GM23338 (cell line): ENCODE measurements around the gene SIM1. TPM values are rescaled to one million over a fixed set of nuclear protein-coding genes. Genes with fewer than 3 reads are reported as not detected.

Source experiments
- ATAC-seq: fragments of 200-7000 bp; cut with Tn5 transposase; 3 replicates; pipeline ENCODE4 v1.9.1; 2020
- DNase-seq: peaks from one replicate; pipeline ENCODE4 v3.0.0-alpha.2; 2015; ENCODE audit warnings: low spot score
- H2AFZ ChIP-seq: fragments of 200-600 bp; sonication (generic); 2 replicates; pipeline ENCODE4 v1.8.0; 2016; ENCODE audit warnings: antibody characterized with exemption, mild to moderate bottlenecking, moderate library complexity
- H3F3A ChIP-seq: fragments of 200-600 bp; sonication (generic); replicated peaks from 2 replicates; pipeline ENCODE4 v1.8.0; 2017; ENCODE audit warnings: antibody characterized with exemption, mixed run types, low read depth
- H3K27ac ChIP-seq: fragments of 200-600 bp; sonication (generic); 2 replicates; pipeline ENCODE4 v1.6.1; 2016; ENCODE audit warnings: low read depth
- H3K27me3 ChIP-seq: fragments of 200-600 bp; sonication (generic); 2 replicates; pipeline ENCODE4 v1.8.0; 2016; ENCODE audit warnings: mild to moderate bottlenecking, mixed run types, moderate library complexity; ENCODE audit not compliant: insufficient read depth
- H3K36me3 ChIP-seq: fragments of 200-600 bp; sonication (generic); 2 replicates; pipeline ENCODE4 v1.8.0; 2016; ENCODE audit warnings: mild to moderate bottlenecking; ENCODE audit not compliant: insufficient read depth
- H3K4me1 ChIP-seq: fragments of 200-600 bp; sonication (generic); 2 replicates; pipeline ENCODE4 v1.8.0; 2016; ENCODE audit warnings: mild to moderate bottlenecking, moderate library complexity; ENCODE audit not compliant: insufficient read depth
- H3K4me2 ChIP-seq: fragments of 200-600 bp; sonication (generic); 2 replicates; pipeline ENCODE4 v1.7.1; 2017; ENCODE audit warnings: mixed run types
- H3K4me3 ChIP-seq: fragments of 200-600 bp; sonication (generic); 2 replicates; pipeline ENCODE4 v1.6.1; 2016; ENCODE audit warnings: mixed run types
- H3K79me2 ChIP-seq: fragments of 200-600 bp; sonication (generic); replicated peaks from 2 replicates; pipeline ENCODE4 v1.8.0; 2017; ENCODE audit warnings: mild to moderate bottlenecking; ENCODE audit not compliant: insufficient read depth
- H3K9me2 ChIP-seq: fragments of 200-600 bp; sonication (generic); 2 replicates; pipeline ENCODE4 v1.8.0; 2017; ENCODE audit not compliant: insufficient read depth
- H4K20me1 ChIP-seq: fragments of 200-600 bp; sonication (generic); replicated peaks from 2 replicates; pipeline ENCODE4 v1.8.0; 2017; ENCODE audit warnings: mild to moderate bottlenecking; ENCODE audit not compliant: insufficient read depth
- H3K27ac Mint-ChIP-seq: 2 replicates; pipeline ENCODE4 v1.8.0; 2020; ENCODE audit warnings: inconsistent platforms, mild to moderate bottlenecking, moderate library complexity, mixed read lengths
- H3K27me3 Mint-ChIP-seq: 3 replicates; pipeline ENCODE4 v1.8.0; 2022; ENCODE audit warnings: low read depth, mild to moderate bottlenecking, moderate library complexity, mixed read lengths, inconsistent platforms; ENCODE audit not compliant: insufficient read depth, poor library complexity
- H3K36me3 Mint-ChIP-seq: 3 replicates; pipeline ENCODE4 v1.8.0; 2021; ENCODE audit warnings: low read depth, mild to moderate bottlenecking, inconsistent platforms, moderate library complexity, mixed read lengths
- H3K4me1 Mint-ChIP-seq: 3 replicates; pipeline ENCODE4 v1.8.0; 2020; ENCODE audit warnings: mild to moderate bottlenecking, inconsistent platforms, mixed read lengths
- H3K4me3 Mint-ChIP-seq: 3 replicates; pipeline ENCODE4 v1.8.0; 2021; ENCODE audit warnings: moderate library complexity, mild to moderate bottlenecking, inconsistent platforms, mixed read lengths
- H3K9me3 Mint-ChIP-seq: 3 replicates; pipeline ENCODE4 v1.8.0; 2020; ENCODE audit warnings: moderate library complexity, mild to moderate bottlenecking, inconsistent platforms, mixed read lengths
- CTCF ChIP-seq, 2 experiments: fragments of 200-600 bp in 1 of 2; sonication (generic) in 1 of 2; conservative IDR thresholded peaks; 2 replicates each; pipeline versions ENCODE4 v1.5.1 to v1.6.1; 2016 to 2017; ENCODE audit warnings: antibody characterized with exemption in 2 of 2, low read depth in 2 of 2, mild to moderate bottlenecking in 2 of 2, moderate library complexity in 1 of 2
- EZH2 ChIP-seq: fragments of 200-600 bp; sonication (generic); IDR thresholded peaks from one replicate; pipeline ENCODE4 v1.8.0; 2017; ENCODE audit warnings: antibody characterized with exemption, mild to moderate bottlenecking, low read depth; ENCODE audit not compliant: unreplicated experiment
- EZH2phosphoT487 ChIP-seq: fragments of 200-600 bp; sonication (generic); IDR thresholded peaks from one replicate; pipeline ENCODE4 v1.8.1; 2018; ENCODE audit warnings: antibody characterized with exemption; ENCODE audit not compliant: unreplicated experiment
- JUNB ChIP-seq: IDR thresholded peaks from one replicate; pipeline ENCODE4 v1.6.1; 2016; ENCODE audit warnings: antibody characterized with exemption; ENCODE audit not compliant: unreplicated experiment
- NANOG ChIP-seq: IDR thresholded peaks from 2 replicates; pipeline ENCODE4 v1.6.1; 2016; ENCODE audit warnings: antibody characterized with exemption, borderline replicate concordance
- POLR2AphosphoS5 ChIP-seq: IDR thresholded peaks from 2 replicates; pipeline ENCODE4 v1.6.1; 2016; ENCODE audit warnings: antibody characterized with exemption, low read depth
- STAT1 ChIP-seq: IDR thresholded peaks from one replicate; pipeline ENCODE4 v1.6.1; 2016; ENCODE audit warnings: antibody characterized with exemption; ENCODE audit not compliant: unreplicated experiment
- ZNF114 ChIP-seq: fragments of 250-450 bp; sonication (Bioruptor Pico); IDR thresholded peaks from 2 replicates; pipeline ENCODE4 v1.5.0; 2020; ENCODE audit warnings: mild to moderate bottlenecking, moderate library complexity
- ZNF331 ChIP-seq: fragments of 250-450 bp; sonication (Bioruptor Pico); IDR thresholded peaks from 2 replicates; pipeline ENCODE4 v1.5.0; 2020; ENCODE audit warnings: low read depth, mild to moderate bottlenecking, moderate library complexity
- ZNF462 ChIP-seq: fragments of 250-450 bp; sonication (Bioruptor Pico); IDR thresholded peaks from 2 replicates; pipeline ENCODE4 v1.5.0; 2020; ENCODE audit warnings: mild to moderate bottlenecking, moderate library complexity
- polyA plus RNA-seq: library from polyadenylated mRNA; unstranded; fragments of >200 nt; fragmentation: Nextera tagmentation; extraction: Ambion mirVana; gene quantifications from 2 replicates; pipeline ENCODE4 v1.2.1, GENCODE V29; 2016
- total RNA-seq: library from RNA; depleted of rRNA; stranded (reverse); fragments of >200 nt; shearing (Covaris generic); gene quantifications from 2 replicates; pipeline ENCODE4 v1.2.3, GENCODE V29; 2014
- TF ChIP-seq, protein P1 (sequence below): IDR thresholded peaks from 2 replicates; pipeline ENCODE4 v1.6.1; 2016; ENCODE audit warnings: antibody characterized with exemption

Gene SIM1
- total and polyA plus RNA-seq, 2 experiments from 2014 or later = 0.42 to 0.49 TPM

DNA sequence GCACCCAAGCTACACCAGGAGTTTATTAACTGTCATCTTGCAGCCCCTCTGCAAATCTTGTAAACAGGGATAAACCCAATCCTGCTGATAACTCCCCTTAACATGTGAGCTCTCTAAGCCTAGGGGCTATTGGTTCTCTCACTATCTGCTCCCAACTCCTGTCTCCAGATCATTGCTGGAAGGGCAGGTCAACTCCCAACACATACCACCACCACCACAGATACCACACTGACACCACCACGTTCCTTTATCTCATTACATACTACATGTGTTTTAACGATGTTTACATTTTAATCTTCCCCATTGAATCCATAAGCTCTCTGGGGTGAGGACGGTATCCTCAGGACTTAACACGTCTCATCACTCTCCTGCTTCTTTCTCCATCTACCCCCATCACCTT lies 51.8 kb downstream of the SIM1 start (continued):
- TF ChIP-seq, protein P1, sequence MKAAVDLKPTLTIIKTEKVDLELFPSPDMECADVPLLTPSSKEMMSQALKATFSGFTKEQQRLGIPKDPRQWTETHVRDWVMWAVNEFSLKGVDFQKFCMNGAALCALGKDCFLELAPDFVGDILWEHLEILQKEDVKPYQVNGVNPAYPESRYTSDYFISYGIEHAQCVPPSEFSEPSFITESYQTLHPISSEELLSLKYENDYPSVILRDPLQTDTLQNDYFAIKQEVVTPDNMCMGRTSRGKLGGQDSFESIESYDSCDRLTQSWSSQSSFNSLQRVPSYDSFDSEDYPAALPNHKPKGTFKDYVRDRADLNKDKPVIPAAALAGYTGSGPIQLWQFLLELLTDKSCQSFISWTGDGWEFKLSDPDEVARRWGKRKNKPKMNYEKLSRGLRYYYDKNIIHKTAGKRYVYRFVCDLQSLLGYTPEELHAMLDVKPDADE = no peak
- TF ChIP-seq CTCF (conservative IDR thresholded peaks at IDR 0.05; ENCODE audit: low read depth in 2 of 2) (no peak), POLR2AphosphoS5 (no peak), STAT1 (no peak)

GRCh38 chr6:100404051-100404450 lies 60.7 kb downstream of the SIM1 start:
- Histone ChIP-seq H3K9me2 (no peaks in the 10 kb centered on the region), H2AFZ (no peak overlapping the region), H3K36me3 (no peaks in the 10 kb centered on the region), H3K4me2 (no peak overlapping the region), H3K4me3 (no peak overlapping the region), H3F3A (no peaks in the 10 kb centered on the region), H3K27ac (no peak overlapping the region), H3K4me1 (no peaks in the 10 kb centered on the region), H4K20me1 (no peaks in the 10 kb centered on the region), H3K27me3 (no peaks in the 10 kb centered on the region), H3K79me2 (no peaks in the 10 kb centered on the region)
- Mint-ChIP-seq H3K27me3 (no peaks in the 10 kb centered on the region), H3K4me1 (peaks cover 3% of the 10 kb centered on the region; the same call in 1 of the 3 replicates), H3K27ac (no peak overlapping the region), H3K4me3 (no peak overlapping the region), H3K36me3 (no peaks in the 10 kb centered on the region), H3K9me3 (no peaks in the 10 kb centered on the region)
- no peak for DNase-seq
- no peak for ATAC-seq
- TF ChIP-seq NANOG (no peak), JUNB (no peak), EZH2 (no peak), ZNF331 (CRISPR knock-in tag) (no peak), CTCF (conservative IDR thresholded peaks at IDR 0.05; ENCODE audit: low read depth in 2 of 2) (no peak), ZNF114 (no peak), STAT1 (no peak), EZH2phosphoT487 (no peak), ZNF462 (CRISPR knock-in tag) (no peak), POLR2AphosphoS5 (no peak)
- TF ChIP-seq, protein P1 = no peak
